ENCODE results near the gene NFRKB. TPM values are rescaled to one million over a fixed set of nuclear protein-coding genes. Genes with fewer than 3 reads are reported as not detected.

NFRKB gene
- total and polyA plus RNA-seq, 11 donors: 5.0 to 23.1 (median 12.1) TPM

GRCh38 chr11:129938764-129939163, 43.4 kb upstream of the NFRKB start:
- no peak overlapping the region for H3K27ac ChIP-seq
- H3K4me3 ChIP-seq: no peak overlapping the region
- 78 to 99% (median 89%) methylated on average over 5 of the region's 5 CpGs for WGBS, 4 donors
- no peak for TF ChIP-seq CTCF (IDR thresholded peaks at IDR 0.05)
- no peak for TF ChIP-seq POLR2A (IDR thresholded peaks at IDR 0.05)
- H3K4me1 ChIP-seq: no peaks in the 10 kb centered on the region
- H3K36me3 ChIP-seq: peaks cover 0 to 47% (median 22%) of the 10 kb centered on the region in 9 donors
- intact Hi-C loops (cut with DNase I): loop anchor here in 1 of 10 donors (10.0 kb wide), 1 partner anchor 56 kb away; no protein-coding TSS in a partner anchor
- no peak for ATAC-seq
- no peak for DNase-seq
- no peaks in the 10 kb centered on the region for H3K27me3 ChIP-seq
- no peaks in the 10 kb centered on the region for H3K9me3 ChIP-seq

DNA sequence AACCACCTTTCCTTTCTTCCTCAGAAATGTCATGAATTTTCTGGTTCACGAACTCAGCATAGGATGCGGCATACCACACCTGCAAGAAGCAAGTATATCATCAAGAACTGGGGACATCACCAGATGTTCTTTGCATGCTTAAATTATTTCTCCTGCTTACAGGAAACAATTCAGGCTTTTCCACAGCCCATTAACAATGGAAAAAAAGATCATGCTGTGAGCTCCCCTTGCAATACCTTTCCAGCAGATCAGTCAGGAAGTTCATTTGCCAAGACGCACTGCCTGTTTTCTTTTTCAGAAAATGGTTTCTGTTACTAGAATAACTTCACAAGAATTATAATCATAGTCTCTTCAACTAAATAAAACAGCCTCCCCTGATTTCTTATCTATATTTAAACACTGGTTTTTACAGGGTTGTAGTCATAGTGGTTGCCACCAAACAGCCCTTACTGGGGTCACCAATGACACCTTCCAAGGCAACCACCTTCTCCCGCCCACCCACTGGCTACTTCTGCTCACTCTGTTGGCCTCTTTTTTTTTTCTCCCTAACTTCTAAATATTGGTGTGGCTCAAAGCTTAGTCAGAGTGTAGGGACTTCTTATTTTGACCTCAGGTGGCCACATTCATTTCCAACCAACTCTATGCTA, 42.3 kb upstream of the NFRKB start:
- DNase-seq (no peak), ATAC-seq (no peak)
- H3K36me3 ChIP-seq: peaks cover 0 to 49% (median 25%) of the 10 kb centered on the region in 9 donors
- no peaks in the 10 kb centered on the region for H3K9me3 ChIP-seq
- TF ChIP-seq POLR2A (IDR thresholded peaks at IDR 0.05) (no peak), CTCF (IDR thresholded peaks at IDR 0.05) (no peak)
- no peaks in the 10 kb centered on the region for H3K27me3 ChIP-seq
- H3K4me1 ChIP-seq: no peaks in the 10 kb centered on the region
- intact Hi-C loops (cut with DNase I): loop anchor here in 1 of 10 donors (10.0 kb wide), 1 partner anchor 57 kb away; no protein-coding TSS in a partner anchor
- H3K4me3 ChIP-seq: no peak overlapping the region
- no peak overlapping the region for H3K27ac ChIP-seq
- WGBS, 4 donors: 80 to 85% (median 81%) methylated on average over 4 of the region's 4 CpGs

GRCh38 chr11:129935723-129936122, 40.3 kb upstream of the NFRKB start:
- DNase-seq: no peak
- no peaks in the 10 kb centered on the region for H3K9me3 ChIP-seq
- H3K27me3 ChIP-seq: no peaks in the 10 kb centered on the region
- intact Hi-C loops (cut with DNase I): loop anchor here in 1 of 10 donors (10.0 kb wide), 1 partner anchor 59 kb away; no protein-coding TSS in a partner anchor
- H3K27ac ChIP-seq: no peak overlapping the region
- ATAC-seq: no peak
- peaks cover 0 to 40% (median 21%) of the 10 kb centered on the region in 9 donors for H3K36me3 ChIP-seq
- H3K4me3 ChIP-seq: no peak overlapping the region
- TF ChIP-seq CTCF (IDR thresholded peaks at IDR 0.05) (no peak), POLR2A (IDR thresholded peaks at IDR 0.05) (no peak)
- H3K4me1 ChIP-seq: no peaks in the 10 kb centered on the region
- 53 to 90% (median 77%) methylated on average over 3 of the region's 3 CpGs for WGBS, 4 donors

- H3K4me3 ChIP-seq: no peak overlapping the region
- TF ChIP-seq POLR2A (IDR thresholded peaks at IDR 0.05) (no peak), CTCF (IDR thresholded peaks at IDR 0.05) (no peak)
- 93 to 99% (median 96%) methylated on average over 9 of the region's 9 CpGs for WGBS, 4 donors
- peaks cover 0 to 52% (median 23%) of the 10 kb centered on the region in 9 donors for H3K36me3 ChIP-seq
- H3K9me3 ChIP-seq: no peaks in the 10 kb centered on the region
- no peaks in the 10 kb centered on the region for H3K27me3 ChIP-seq
- H3K4me1 ChIP-seq: no peaks in the 10 kb centered on the region
- intact Hi-C loops (cut with DNase I): loop anchor here in 1 of 10 donors (10.0 kb wide), 1 partner anchor 61 kb away; no protein-coding TSS in a partner anchor
- H3K27ac ChIP-seq: no peak overlapping the region
- no peak for ATAC-seq
- no peak for DNase-seq
These were observed 38.5 kb upstream of the NFRKB start for GRCh38 chr11:129933891-129934290.
